ENCODE measurements around the gene RAB11B. TPM values are rescaled to one million over a fixed set of nuclear protein-coding genes. Genes with fewer than 3 reads are reported as not detected.

RAB11B gene
- total RNA-seq, 2 experiments from 2014 or later = 104 to 107 TPM

DNA sequence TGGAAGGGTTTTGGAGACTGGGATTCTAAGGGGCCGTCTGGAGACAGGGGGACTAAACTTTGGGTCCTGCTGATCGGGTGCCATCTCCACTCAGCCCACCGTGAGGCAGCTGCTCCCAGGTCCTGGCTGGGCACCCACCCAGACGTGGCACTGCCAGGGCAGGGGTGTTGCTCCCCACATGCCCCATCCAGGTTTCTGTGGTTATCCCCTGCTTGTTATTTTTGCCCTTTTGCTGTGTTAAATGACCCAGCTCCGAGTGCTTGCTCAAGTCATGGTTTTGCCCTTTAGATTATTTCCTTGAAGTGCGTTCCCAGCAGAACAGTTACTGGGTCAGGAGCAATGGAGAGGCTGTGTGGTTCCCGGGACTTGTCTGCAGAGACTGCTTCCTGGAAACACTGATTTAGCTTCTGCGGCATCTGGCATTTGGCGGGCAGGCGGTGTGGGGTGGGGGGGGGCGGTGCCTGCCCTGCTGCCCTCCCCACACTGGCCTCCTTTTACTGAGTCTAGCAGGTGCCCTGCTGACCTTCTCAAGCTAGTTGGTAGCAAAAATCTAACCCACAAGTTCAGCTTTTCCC is 1.9 kb downstream of the RAB11B start:
- POLR2A ChIA-PET = no interaction called here
- H3K4me3 Mint-ChIP-seq = no peak overlapping the region
- H3K36me3 Mint-ChIP-seq (ENCODE audit: low read depth) = peaks cover 9% of the 10 kb centered on the region
- H3K27me3 Mint-ChIP-seq = no peaks in the 10 kb centered on the region
- H3K27ac Mint-ChIP-seq = peak overlapping the region; percentile 74
- peaks cover under 1% of the 10 kb centered on the region for H3K9me3 Mint-ChIP-seq
- CTCF ChIA-PET = interaction anchor here (0.6 to 2.9 kb wide), 4 partner anchors 21 to 189 kb away, joined by 4 to 12 read pairs (median 6); partner anchors contain the start of gene MARCHF2
- peaks cover 47% of the 10 kb centered on the region for H3K4me1 Mint-ChIP-seq
- DNase-seq = no peak

DNA sequence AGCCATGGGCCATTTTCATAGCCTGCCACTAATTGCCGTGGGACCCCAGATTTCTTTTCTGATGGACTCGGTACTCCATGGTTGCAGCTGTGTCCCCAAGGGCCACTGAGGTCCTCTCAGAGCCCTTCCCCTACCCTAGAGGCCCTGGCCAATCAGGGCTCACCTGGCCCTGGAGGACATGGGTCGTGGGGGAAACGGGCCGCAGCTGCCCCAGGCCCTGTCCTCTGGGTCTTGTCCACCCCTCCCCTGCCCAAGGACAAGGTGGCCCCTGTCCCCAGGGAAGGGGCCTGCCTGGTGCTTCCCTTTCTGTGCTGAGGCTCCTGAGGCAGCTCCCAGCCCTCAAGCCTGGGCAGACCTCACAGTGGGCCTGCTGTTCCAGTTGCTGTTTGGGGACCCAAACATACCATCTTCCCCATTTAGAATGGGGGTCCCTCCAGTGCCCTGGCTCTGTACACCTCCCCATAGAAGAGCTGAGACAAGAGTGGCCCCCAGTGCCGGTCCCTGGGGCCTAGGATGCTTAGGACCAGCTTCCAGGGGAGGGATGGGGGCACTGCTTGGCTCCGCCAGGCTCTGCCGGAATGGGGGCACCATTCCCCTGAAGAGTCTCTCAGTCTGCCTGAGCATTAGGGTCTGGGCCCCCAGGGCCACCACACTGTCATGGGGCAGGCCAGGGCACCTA is 3.2 kb downstream of the RAB11B start:
- peaks cover 7% of the 10 kb centered on the region for H3K36me3 Mint-ChIP-seq (ENCODE audit: low read depth)
- no peak overlapping the region for H3K4me3 Mint-ChIP-seq
- no peaks in the 10 kb centered on the region for H3K9me3 Mint-ChIP-seq
- H3K27ac Mint-ChIP-seq = no peak overlapping the region
- POLR2A ChIA-PET = no interaction called here
- CTCF ChIA-PET = interaction anchor here (0.6 to 1.8 kb wide), 3 partner anchors 39 to 188 kb away, joined by 3 to 6 read pairs (median 4); no protein-coding TSS in a partner anchor
- DNase-seq = no peak
- no peaks in the 10 kb centered on the region for H3K27me3 Mint-ChIP-seq
- peaks cover 46% of the 10 kb centered on the region for H3K4me1 Mint-ChIP-seq

DNA sequence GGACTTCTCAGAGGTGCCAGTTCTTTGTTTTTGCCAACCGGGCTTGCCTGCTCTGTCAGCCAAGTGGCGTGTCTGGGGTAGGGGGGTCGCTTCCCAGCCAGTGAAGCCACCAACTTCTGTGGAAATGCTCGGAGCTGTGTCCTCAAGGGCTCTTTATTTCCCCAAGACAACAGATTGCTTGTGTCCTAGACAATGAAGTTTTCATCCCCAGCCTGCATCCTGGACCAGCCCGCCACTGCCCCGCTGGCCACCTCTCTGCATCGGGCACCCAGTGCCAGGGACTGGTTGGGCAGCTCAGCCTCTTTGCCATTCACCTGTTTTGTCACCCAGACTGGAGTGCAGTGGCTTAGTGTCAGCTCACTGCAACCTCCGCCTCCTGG is 3.7 kb downstream of the RAB11B start:
- Mint-ChIP-seq H3K27ac (peak overlapping the region; percentile 50), H3K27me3 (no peaks in the 10 kb centered on the region), H3K36me3 (ENCODE audit: low read depth) (peaks cover 7% of the 10 kb centered on the region), H3K4me1 (peaks cover 46% of the 10 kb centered on the region), H3K9me3 (no peaks in the 10 kb centered on the region), H3K4me3 (no peak overlapping the region)
- POLR2A ChIA-PET = no interaction called here
- DNase-seq = no peak
- CTCF ChIA-PET = interaction anchor here (0.9 to 1.8 kb wide), 3 partner anchors 10 to 184 kb away, joined by 3 to 6 read pairs (median 3); partner anchors contain the start of gene MYO1F

DNA sequence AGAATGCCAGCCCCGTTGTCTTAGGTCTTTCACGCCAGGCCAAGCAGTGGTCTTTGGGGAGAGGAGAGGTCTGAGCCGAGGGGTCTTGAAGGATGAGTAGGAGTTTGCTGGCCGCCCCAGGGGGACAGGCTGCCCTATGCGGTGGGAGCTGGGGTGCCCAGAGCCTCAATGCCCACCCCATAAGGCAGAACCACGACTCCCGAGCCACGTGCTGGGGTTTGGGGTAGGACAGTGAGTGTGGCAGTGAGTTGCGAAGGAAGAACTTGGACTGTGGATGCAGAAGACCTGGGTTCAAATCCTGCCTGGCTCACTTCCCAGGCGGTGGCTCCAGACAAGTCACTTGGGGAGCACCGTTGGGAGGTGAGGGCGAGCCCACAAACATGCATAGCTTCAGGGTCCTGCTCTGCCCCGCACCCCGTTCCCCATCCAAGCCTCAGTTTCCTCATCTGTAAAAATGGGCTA is 5.5 kb downstream of the RAB11B start:
- POLR2A ChIA-PET = no interaction called here
- H3K4me3 Mint-ChIP-seq = no peak overlapping the region

DNA sequence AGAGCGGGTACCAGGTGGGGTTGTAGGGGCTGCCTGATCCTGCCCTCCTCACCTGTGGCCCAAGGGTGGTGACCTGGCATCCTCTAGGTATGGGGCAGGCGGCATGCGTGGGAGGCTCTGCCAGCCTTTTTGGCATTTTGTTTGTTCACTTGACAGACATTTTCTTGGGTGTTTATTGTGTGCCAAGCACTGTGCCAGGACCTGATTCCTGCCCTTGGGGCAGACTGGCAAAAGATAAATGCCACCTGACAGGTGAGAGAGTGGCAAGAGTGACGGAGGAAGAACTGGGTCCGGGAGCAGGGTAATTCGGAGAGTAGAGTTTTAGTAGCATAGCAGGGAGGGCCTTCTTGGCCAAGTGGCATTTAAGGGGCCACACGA is 6.0 kb downstream of the RAB11B start:
- H3K4me1 Mint-ChIP-seq = peaks cover 37% of the 10 kb centered on the region
- POLR2A ChIA-PET = no interaction called here
- peak overlapping the region; percentile 57 for H3K27ac Mint-ChIP-seq
- DNase-seq = no peak
- peaks cover 8% of the 10 kb centered on the region for H3K36me3 Mint-ChIP-seq (ENCODE audit: low read depth)
- no peaks in the 10 kb centered on the region for H3K9me3 Mint-ChIP-seq
- CTCF ChIA-PET = interaction anchor here (0.9 kb wide), 1 partner anchor 43 kb away, joined by 3 read pairs; no protein-coding TSS in a partner anchor
- H3K4me3 Mint-ChIP-seq = no peak overlapping the region
- no peaks in the 10 kb centered on the region for H3K27me3 Mint-ChIP-seq

More for the DNA sequence above, 5.5 kb downstream of the RAB11B start:
- no peaks in the 10 kb centered on the region for H3K9me3 Mint-ChIP-seq
- peaks cover 8% of the 10 kb centered on the region for H3K36me3 Mint-ChIP-seq (ENCODE audit: low read depth)
- no peaks in the 10 kb centered on the region for H3K27me3 Mint-ChIP-seq
- DNase-seq = no peak
- peaks cover 42% of the 10 kb centered on the region for H3K4me1 Mint-ChIP-seq
- no peak overlapping the region for H3K27ac Mint-ChIP-seq
- CTCF ChIA-PET = interaction anchor here (0.9 kb wide), 1 partner anchor 42 kb away, joined by 3 read pairs; no protein-coding TSS in a partner anchor

DNA sequence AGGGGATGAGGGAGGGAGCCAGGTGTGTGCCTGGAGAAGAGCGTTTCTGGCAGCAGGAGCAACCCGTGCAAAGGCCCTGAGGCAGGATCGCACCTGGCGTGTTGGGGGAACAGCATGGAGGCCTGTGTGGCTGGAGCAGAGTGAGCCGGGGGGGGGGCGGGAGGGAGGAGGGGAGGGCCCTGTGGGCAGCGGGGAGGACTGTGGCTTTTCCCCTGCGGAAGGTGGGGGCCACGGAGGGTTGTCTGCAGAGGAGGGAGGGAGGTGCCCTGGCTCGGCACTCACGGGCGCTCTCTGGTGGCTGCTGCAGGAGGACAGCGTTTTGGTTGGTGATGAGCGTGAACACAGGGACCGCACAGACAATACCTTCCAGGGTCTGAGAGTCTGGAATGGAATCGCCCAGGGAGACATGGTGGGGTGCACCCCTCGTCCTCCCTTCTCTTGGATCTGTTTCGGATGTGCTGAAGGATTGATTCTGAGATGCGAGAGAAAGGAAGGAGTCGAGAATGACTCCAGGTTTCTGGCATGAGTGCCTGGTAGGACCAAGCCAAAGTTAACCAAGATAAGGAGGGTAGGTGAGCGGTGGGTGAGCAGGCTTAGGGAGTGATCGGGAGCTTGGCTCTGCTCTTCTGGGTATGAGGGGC is 6.5 kb downstream of the RAB11B start:
- H3K36me3 Mint-ChIP-seq (ENCODE audit: low read depth) = peaks cover 9% of the 10 kb centered on the region
- peak; percentile 86 for DNase-seq
- peaks cover 34% of the 10 kb centered on the region for H3K4me1 Mint-ChIP-seq
- no peaks in the 10 kb centered on the region for H3K27me3 Mint-ChIP-seq
- H3K4me3 Mint-ChIP-seq = no peak overlapping the region
- ChIA-PET CTCF (interaction anchor here (0.6 to 2.4 kb wide), 3 partner anchors 16 to 43 kb away, joined by 4 to 11 read pairs (median 8); partner anchors contain the start of gene MARCHF2), POLR2A (no interaction called here)
- peak overlapping the region; percentile 6 for H3K27ac Mint-ChIP-seq
- H3K9me3 Mint-ChIP-seq = no peaks in the 10 kb centered on the region

DNA sequence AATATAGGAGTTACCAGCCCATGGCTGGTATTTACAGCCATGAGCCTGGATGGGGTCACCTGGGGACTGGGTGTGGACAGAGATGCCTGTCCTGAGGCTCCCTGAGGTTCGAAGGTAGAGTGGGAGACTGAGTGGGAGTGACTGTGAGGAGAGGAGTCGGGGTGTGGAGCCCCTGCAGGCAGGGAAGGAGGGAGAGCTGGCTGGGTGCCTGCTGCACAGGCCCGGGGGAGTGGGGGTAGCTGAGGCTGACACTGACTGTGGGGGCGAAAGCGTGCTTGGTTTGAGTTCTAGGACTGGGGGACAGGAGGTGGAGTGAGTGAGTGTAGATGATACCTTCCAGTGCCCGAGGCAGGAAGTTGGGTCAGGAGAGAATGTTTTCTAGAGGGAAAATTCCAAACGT is 7.1 kb downstream of the RAB11B start:
- Mint-ChIP-seq H3K9me3 (no peaks in the 10 kb centered on the region), H3K36me3 (ENCODE audit: low read depth) (peaks cover 12% of the 10 kb centered on the region), H3K4me1 (peaks cover 28% of the 10 kb centered on the region), H3K27me3 (no peaks in the 10 kb centered on the region), H3K4me3 (no peak overlapping the region), H3K27ac (peak overlapping the region; percentile 6)
- DNase-seq = no peak
- POLR2A ChIA-PET = no interaction called here
- CTCF ChIA-PET = interaction anchor here (0.6 to 2.4 kb wide), 4 partner anchors 11 to 44 kb away, joined by 3 to 11 read pairs (median 6); partner anchors contain the start of gene MARCHF2

DNA sequence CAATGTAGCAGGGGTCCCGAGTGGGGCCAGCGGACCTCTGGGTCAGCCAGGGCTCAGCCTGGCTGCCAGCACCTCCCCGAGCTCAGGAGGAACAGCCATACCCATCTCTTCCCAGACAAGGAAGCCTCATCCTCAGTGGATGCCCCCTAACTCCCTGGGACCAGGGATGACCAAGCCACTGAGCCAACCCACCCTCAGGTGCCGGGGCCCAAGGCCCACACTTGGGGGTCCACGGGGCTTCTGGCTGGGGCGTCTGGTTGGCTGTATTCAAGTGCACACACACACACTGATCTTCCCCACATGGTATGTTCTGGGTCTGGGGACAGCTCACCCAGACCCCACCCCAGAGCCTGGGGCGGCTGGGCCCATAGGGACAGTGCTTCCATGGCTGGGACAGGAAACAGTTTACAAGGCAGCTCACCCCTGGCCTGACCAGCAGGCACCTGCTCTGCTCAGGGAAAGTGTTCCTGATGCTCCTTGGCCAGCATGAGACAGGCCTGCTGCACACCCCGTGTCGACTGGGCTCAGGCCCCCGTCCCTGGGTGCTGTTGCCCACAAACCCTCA is 7.7 kb downstream of the RAB11B start:
- no peak for DNase-seq
- ChIA-PET CTCF (interaction anchor here (0.8 to 2.4 kb wide), 5 partner anchors 11 to 183 kb away, joined by 3 to 11 read pairs (median 4); partner anchors contain the start of gene MARCHF2), POLR2A (no interaction called here)
- Mint-ChIP-seq H3K36me3 (ENCODE audit: low read depth) (peaks cover 14% of the 10 kb centered on the region), H3K4me3 (no peak overlapping the region), H3K27ac (no peak overlapping the region), H3K4me1 (peaks cover 27% of the 10 kb centered on the region), H3K9me3 (no peaks in the 10 kb centered on the region), H3K27me3 (no peaks in the 10 kb centered on the region)

DNA sequence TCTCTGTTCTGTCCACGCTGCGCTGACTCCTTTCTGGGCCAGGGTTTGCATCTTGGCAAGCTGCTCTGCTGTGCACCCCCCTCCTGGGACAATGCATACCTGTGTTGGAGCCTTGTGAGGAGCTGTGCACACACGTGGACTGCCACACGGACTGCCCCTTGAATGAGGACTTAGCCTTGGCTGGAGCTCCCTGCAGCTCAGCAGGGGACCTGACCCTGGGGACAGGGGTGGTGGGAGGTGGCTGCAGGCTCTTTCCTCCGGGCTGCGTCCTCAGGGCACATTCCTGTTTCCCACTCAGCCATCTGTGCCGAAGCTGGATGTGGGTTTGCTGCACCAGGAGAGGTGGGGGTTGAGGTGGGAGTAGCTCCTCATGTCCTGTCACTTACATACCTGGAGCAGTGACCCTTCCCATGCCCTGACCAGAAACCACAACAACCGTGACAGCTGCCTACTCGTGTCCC is 8.2 kb downstream of the RAB11B start:
- DNase-seq = no peak
- Mint-ChIP-seq H3K4me1 (peaks cover 24% of the 10 kb centered on the region), H3K27me3 (no peaks in the 10 kb centered on the region), H3K4me3 (no peak overlapping the region), H3K27ac (no peak overlapping the region), H3K9me3 (no peaks in the 10 kb centered on the region), H3K36me3 (ENCODE audit: low read depth) (peaks cover 12% of the 10 kb centered on the region)
- CTCF ChIA-PET = interaction anchor here (0.5 to 2.4 kb wide), 7 partner anchors 12 to 182 kb away, joined by 3 to 11 read pairs (median 4); partner anchors contain the start of gene MARCHF2
- POLR2A ChIA-PET = no interaction called here

DNA sequence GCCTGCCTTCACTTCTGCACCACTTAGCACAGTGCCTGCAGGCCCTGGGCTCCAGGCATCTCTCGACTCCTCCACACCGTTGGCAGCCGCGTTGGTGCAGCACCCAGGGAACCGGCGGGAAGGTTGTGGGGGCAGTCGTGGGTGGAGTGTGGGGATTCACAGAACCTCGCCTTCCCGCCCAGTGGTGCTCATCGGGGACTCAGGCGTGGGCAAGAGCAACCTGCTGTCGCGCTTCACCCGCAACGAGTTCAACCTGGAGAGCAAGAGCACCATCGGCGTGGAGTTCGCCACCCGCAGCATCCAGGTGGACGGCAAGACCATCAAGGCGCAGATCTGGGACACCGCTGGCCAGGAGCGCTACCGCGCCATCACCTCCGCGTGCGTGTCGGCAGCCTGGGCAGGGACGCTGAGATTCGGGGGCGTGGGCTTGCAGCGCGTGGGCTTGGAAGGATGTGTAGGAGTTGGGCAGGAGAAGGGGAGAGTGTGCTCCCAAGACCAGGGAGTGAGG is 9.6 kb downstream of the RAB11B start:
- no peak for DNase-seq
- POLR2A ChIA-PET = no interaction called here

DNA sequence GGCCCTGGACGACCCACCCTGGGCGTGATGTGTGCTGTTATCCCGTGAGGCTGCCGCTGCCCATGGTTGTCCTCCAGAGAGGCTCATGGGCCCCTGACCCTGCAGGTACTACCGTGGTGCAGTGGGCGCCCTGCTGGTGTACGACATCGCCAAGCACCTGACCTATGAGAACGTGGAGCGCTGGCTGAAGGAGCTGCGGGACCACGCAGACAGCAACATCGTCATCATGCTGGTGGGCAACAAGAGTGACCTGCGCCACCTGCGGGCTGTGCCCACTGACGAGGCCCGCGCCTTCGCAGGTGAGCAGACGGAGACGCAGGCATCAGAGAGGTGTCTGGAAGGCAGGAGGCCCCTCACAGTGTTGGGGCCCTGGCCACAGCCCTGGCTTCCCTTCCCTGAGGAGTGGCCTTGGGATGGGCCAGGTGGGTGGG is 11.8 kb downstream of the RAB11B start:
- H3K27me3 Mint-ChIP-seq = no peaks in the 10 kb centered on the region
- no peak overlapping the region for H3K27ac Mint-ChIP-seq
- H3K4me1 Mint-ChIP-seq = peaks cover 5% of the 10 kb centered on the region
- no peak overlapping the region for H3K4me3 Mint-ChIP-seq
- ChIA-PET POLR2A (no interaction called here), CTCF (interaction anchor here (1.3 kb wide), 1 partner anchor 11 kb away, joined by 4 read pairs; the partner anchor contains the start of gene MARCHF2)
- peaks cover 17% of the 10 kb centered on the region for H3K36me3 Mint-ChIP-seq (ENCODE audit: low read depth)
- H3K9me3 Mint-ChIP-seq = no peaks in the 10 kb centered on the region
- DNase-seq = no peak

More for the DNA sequence above, 9.6 kb downstream of the RAB11B start:
- CTCF ChIA-PET = no interaction called here
- Mint-ChIP-seq H3K4me1 (peaks cover 23% of the 10 kb centered on the region), H3K4me3 (no peak overlapping the region), H3K27me3 (no peaks in the 10 kb centered on the region), H3K36me3 (ENCODE audit: low read depth) (peaks cover 17% of the 10 kb centered on the region), H3K9me3 (no peaks in the 10 kb centered on the region), H3K27ac (no peak overlapping the region)

DNA sequence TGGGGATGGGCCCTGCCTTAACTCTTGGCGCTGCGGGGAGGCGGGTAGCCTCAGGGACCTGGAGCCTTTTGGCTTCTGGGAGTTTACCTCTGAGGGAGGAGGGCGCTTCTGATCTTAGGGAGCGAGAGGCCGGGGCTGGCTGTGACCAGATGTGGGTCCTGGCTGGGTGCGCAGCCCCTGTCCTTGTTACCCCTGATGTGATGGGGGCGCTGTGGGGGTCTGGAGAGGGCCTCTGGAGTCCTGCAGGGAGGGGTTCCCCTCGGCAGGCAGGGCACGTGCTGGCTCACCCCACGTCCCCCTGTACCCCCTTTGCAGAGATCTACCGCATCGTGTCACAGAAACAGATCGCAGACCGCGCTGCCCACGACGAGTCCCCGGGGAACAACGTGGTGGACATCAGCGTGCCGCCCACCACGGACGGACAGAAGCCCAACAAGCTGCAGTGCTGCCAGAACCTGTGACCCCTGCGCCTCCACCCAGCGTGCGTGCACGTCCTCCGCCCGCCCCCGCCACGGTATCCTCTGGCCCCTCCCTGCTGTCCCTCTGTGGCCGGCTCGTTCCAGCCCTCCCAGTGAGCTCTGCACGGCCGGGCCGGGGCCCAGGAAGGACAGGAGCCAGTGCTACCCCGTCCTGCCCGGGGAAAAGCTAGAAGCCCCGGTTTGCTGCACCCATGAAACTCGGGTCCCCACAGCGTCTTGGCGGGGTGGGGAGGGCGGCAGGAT is 13.1 kb downstream of the RAB11B start:
- no peak overlapping the region for H3K27ac Mint-ChIP-seq
- H3K4me1 Mint-ChIP-seq = no peaks in the 10 kb centered on the region
- peaks cover 17% of the 10 kb centered on the region for H3K36me3 Mint-ChIP-seq (ENCODE audit: low read depth)
- no peaks in the 10 kb centered on the region for H3K9me3 Mint-ChIP-seq
- ChIA-PET CTCF (interaction anchor here (0.6 to 1.1 kb wide), 4 partner anchors 8 to 49 kb away, joined by 3 read pairs; no protein-coding TSS in a partner anchor), POLR2A (no interaction called here)
- DNase-seq = no peak
- no peak overlapping the region for H3K4me3 Mint-ChIP-seq
- no peaks in the 10 kb centered on the region for H3K27me3 Mint-ChIP-seq
